AG08395 (cell line): ENCODE results near the gene ANGEL2.
A peak's percentile ranks its signal among the peaks of the same experiment; 100 is the strongest.
"Not testable (repeated sequence)": the region's sequence is repeated elsewhere in the genome, so short reads cannot be mapped to it uniquely, and the experiment has no call there.

ENCODE experiments used
- DNase-seq: peaks from one replicate; pipeline ENCODE4 v3.0.0; 2012; ENCODE audit warnings: mixed read lengths, low spot score

ANGEL2 gene

DNA sequence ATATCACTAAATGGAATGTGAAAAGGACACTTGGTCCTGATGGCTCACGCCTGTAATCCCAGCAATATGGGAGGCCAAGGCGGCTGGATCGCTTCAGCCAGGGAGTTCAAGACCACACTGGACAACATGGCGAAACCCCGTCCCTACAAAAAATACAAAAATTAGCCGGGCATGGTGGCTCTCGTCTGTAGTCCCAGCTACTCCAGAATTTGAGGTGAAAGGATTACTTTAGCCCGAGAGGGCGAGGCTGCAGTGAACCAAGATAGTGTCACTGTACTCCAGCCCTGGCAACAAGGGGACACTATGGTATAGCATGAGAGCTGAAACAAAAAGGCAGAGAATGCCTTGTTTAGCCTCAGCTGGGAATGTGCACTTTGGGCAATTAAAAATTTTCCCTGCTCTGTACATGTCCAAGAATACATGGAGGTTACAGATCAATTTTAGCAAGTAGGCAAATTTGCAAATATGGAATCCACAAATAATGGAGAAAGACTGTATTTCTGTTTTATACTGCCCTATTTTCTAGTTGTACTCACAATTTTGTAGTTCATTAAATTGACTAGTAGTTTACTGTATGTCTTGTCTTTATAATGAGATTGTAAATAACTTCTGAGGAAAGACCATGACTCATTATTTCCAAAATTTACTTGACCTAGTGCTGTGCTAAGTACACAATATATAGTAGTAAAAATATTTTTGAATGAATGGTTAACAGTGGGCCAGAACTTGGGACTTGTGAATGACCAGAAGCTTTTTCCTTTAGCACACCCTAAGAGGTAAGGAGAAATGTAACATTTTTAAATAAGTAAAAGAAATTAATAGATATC is 2.0 kb upstream of the ANGEL2 start:
- DNase-seq: no peak

DNA sequence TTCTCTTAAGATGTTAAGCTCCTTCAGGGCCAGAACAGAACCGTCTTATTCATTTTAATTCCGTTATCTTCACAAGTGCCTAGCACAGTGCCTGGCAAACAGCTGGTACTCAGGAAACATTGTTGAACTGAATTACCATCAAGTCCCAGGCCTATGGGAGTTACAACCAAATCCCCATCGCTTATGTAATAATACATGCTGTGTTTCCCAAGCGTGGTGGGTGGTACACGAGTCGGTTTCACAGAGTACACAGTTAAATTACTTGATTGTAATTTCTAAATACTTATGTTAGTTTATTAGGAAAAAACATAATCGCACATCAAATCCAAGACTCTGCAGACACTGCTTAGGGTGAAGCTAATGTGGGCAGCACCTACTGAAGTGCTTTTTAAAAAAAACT is 1.0 kb downstream of the ANGEL2 start:
- peak; percentile 14 for DNase-seq

DNA sequence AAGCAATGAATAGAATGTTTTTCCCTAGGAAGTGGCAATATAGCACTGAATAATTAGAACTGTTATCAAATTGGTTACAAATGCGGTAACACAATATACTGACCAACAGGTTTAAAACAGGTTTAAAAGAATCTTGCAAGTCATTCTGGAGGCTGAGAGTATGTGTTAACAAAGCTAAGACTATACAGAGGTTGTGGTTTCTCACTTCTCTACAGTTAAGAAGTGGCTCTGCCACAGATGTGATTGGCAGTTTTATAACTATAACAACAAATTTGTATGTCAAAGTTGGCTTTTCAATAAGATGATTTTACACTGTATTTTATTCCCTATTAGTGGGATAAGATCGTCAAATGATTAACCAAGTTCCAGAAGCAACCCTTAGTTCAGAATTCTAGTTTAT is 7.1 kb downstream of the ANGEL2 start:
- DNase-seq: no peak

DNA sequence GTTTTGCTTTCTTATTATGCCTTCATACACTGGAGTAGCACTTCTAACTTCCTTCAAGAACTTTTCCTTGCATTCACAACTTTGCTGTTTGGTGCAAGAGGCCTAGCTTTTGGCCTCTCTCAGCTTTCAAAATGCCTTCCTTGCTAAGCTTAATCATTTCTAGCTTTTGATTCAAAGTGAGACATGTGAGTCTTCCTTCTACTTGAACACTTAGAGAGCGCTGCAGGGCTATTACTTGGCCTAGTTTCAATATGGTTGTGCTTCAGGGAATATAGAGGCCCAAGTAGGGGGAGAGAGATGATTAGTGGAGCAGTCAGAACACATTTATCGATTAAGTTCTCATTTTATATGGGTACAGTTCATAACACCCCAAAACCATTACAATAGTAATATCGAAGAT is 12.4 kb downstream of the ANGEL2 start:
- no peak for DNase-seq

DNA sequence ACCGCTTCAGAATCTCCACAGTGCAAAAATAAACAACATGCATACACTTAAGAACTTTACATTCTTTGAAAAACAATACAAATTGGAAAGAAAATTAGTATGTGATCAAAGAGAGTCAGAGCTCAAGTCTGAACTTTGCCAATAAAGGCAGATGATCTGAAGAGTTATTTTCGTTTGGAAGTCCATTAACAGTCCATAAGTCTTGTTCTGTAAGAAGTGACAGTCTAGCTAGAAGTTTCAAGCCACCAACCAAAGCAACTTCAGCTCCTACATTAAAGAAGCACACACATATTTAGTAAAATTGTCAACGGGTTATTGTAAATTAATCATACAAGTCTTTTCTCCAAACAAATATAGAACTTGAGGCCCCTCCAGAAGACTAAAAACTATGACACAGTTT is 20.7 kb downstream of the ANGEL2 start:
- no peak for DNase-seq

DNA sequence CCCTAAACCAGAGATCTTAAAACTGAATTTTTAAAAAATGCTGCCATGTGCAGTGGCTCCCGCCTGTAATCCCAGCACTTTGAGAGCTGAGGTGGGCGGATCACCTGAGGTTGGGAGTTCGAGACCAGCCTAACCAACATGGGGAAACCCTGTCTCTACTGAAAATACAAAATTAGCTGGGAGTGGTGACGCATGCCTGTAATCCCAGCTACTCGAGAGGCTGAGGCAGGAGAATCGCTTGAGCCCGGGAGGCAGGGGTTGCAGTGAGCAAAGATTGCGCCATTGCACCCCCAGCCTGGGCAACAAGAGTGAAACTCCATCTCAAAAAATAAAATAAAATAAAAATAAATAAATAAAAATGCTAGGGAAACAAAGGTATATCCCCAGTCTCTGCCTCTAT is 21.7 kb downstream of the ANGEL2 start:
- not testable (repeated sequence) for DNase-seq

DNA sequence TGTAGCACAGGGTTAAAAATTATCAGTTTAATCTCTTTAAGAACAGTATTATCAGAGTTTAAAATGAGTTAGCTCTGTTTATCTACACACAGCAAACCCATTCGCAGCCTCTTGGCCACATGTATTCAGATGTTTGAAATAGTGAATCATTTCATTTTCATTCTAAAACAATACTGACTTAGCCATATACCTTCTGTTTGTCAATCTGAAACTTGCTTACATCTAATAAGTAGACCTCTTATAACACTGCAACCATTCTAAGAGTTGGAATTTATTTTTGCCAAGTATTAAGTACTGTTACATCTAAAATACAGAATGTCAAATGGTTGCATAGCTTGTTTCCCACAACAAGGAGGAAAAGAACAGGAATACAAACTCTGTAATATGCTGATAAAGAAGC is 25.4 kb downstream of the ANGEL2 start:
- DNase-seq: no peak

DNA sequence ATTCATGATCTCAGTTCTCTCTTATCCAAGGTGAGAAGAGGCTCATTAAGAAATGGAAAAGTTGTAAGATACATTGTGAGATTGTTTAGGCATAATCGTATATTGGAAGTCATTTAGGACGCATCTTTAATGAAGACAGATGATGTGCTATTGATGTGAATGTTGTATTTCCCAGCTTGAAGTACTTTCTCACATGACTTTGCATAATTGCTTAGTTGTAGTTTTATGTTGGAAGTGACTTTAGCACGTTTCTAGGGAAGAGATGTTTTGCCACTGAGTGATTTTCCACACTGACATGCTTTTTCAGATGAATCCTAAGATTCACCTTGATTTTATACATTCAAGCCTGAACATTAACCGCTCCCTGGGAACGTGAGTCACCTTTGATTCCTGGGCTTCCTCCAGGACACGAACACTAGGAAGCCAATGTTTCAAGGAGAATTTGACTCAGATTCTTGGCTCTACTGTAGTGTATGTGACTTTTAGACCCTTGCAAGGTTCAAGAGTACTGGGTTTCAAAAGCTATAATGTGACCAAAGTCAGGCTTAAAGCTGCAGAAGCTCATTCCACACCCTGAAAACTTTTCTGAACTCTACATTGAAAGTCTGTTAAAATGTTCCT is 27.9 kb downstream of the ANGEL2 start:
- peak; percentile 25 for DNase-seq

DNA sequence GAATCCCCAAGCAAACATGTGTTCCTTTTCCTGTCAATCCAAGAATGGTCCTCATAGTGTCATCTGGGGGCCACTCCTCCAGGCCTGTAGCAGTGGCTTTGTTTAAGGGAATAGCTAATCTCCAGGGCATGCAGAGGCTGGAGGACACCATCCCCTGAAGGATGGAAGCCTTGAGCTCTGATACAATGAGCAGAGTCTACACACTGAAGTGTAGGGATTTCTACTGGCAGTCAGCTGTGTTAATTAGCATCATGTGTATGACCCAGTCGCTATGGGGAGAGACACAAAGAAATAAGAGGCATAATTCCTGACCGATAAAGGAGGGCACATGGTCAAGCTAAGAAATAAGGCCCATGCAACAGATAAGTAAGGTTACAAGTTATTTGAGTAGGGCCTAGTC is 29.1 kb downstream of the ANGEL2 start:
- no peak for DNase-seq

DNA sequence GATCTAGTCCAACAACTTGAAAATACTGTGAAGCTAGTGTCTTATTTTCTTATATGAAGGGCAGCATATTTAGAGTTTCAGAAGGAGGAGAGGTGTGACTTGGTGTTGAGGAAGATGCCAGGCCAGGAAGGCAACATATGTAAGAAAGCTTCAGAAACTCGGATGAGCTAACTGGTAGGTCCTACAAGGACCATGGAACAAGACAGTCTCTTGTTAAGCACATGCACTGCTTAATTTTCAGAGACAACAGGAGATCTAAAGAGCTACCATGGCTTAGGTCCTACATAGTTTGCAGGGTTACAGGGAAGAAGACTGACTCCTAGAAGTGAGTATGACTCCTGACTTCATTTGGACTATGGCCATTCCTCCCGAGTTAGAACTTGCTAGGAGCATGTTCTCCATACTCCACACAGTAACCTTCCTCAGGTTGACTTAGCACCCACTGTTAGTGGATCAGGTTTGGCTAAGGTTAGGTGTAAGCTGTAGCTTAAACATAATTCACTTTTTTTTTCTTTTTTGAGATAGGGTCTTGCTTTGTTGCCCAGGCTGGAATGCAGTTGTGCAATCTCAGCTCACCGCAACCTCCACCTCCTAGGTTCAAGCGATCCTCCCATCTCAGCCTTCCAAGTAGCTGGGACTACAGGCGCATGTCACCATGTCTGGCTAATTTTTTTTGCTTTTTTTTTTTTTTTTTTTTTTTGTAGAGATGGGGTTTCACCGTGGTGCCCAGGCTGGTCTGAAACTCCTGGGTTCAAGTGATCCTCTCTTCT is 31.0 kb downstream of the ANGEL2 start:
- no peak for DNase-seq

DNA sequence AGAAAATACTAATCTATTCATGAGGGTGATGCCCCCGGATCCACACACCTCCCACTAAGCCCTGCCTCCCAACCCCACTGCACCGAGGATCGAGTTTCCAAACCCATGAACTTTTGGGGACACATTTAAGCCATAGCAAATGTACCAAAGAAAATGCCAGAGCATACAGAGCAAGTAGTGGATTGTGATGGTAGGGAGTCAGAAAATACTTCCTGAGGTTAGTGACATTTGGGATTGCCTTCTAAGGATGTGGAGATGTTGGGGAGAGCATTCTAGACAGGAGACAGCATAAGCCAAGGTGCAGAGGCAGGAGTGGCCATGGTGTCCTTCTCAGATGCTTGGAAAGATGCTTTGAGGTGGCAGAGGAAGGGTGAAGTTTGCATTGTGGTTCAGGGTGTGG is 32.2 kb downstream of the ANGEL2 start:
- no peak for DNase-seq

DNA sequence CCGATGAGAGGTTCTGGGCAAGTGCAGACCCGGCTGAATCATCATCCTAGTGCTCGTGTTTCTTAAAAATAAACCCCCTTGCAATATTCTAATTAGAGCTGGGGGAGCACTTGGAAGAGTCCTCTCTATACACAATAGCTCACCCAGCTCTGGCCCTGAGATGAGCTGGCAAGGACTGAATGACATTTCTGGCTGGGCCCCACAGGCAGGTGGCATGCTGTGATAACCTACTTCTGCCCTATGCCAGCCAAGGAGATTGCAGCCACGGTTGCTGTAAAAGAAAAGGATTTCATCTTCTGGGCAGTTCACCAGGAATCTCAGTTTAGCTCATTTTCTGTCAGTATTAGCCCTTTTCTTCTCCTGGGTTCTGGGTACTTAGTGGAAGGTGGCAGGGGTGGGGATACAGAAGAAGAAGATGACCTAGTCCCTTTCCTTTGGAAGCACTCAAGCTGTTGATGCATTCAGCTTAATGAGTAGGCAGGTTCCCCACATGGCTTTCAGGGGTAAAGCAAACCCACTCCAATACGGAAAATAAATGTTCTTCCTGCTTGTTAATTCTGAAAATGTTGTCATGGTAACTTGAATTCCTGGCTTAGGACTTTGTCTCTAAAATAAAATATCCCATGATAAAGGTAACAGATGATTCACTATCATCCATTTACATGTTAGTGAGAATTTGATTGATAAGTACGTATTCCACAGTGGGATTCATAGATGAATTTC is 33.1 kb downstream of the ANGEL2 start:
- no peak for DNase-seq

DNA sequence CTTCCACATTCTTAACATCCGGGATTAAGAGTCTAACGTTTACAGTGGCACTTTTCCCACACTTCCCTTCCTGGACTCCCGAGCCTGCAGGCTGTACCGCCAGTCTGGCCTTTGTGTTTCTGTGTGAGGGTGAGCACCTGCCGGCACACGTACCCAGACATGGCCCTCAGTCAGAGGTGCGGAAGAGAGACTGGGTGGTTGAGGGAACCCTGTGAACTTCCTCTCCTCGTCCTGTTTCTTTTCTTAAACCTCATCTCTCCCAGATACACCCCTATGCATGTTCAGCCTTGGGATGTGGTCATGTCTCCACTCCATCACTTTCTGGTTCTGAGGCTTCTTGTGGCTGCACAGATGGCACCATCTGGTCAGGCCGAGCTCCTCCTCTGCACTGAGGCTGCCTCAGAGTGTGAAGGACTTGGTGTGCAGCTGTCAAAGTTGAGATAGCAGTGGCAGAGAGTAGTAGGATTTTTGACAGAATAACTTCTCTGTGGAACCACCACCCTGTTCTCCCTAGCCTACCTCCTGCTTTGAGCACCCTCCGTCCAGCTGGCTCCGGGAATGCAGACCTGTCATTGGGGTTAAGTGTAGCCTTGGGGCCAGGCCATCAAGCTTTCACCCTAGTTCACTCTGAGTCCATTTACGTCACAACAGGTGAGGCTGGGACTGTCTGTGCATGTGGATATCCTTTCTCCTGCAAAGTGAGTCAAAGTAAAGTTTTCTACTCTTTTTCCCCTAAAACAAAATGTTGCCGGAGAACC is 33.9 kb downstream of the ANGEL2 start:
- DNase-seq: no peak

DNA sequence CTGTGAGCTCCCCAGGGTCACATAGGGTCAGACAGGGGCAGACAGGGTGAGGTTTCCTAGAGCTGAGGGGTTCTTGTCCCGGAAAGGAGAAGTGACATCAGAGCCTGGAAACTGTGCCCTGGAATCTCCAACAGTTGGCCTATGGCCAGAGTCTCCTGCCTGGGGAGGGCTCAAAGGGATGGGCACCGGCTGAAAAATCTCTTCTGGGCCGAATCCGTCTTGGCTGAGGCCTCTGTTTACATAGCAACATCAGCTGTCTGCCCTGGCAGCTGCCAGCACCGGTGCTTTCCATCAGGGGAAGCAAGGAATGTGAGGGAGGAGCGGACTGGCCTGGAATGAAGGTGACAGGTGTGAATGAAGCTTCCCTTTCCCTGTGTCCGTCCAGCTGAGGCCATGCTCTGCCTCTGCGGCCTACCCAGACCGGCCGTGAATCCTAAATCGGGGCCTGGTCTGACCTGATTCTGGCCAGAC is 34.6 kb downstream of the ANGEL2 start:
- no peak for DNase-seq

DNA sequence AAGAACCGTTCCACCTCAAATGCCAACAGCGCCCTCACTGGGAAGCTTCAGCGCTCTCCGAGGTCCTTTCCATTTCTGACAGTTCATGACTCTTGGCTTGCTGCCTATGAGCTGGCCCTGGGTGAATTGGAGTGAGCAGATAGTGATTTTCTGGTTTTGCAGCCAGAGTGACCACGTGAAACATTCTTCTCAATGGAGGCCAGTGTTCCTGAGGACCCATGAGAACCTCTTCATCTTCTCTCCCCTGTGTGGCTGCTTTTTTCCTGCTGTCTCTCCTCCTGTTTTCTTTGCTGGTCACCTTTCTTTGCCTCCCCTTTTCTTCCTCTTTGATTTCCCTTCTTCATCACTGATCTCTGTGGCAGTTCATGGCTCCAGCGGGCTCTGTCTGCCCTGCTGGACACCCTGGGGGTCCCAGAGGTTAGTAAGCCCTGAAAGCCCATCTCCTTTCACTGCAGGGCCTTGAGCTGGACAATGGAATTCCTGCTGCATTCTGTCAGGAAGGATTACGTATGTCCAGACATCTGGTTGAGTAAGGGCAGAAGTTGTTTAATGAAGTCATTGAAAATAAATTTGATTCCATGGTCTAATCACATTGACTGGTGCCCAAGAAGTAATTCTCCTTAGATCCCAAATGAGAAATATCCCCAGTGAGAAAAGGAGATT is 35.4 kb downstream of the ANGEL2 start:
- no peak for DNase-seq

DNA sequence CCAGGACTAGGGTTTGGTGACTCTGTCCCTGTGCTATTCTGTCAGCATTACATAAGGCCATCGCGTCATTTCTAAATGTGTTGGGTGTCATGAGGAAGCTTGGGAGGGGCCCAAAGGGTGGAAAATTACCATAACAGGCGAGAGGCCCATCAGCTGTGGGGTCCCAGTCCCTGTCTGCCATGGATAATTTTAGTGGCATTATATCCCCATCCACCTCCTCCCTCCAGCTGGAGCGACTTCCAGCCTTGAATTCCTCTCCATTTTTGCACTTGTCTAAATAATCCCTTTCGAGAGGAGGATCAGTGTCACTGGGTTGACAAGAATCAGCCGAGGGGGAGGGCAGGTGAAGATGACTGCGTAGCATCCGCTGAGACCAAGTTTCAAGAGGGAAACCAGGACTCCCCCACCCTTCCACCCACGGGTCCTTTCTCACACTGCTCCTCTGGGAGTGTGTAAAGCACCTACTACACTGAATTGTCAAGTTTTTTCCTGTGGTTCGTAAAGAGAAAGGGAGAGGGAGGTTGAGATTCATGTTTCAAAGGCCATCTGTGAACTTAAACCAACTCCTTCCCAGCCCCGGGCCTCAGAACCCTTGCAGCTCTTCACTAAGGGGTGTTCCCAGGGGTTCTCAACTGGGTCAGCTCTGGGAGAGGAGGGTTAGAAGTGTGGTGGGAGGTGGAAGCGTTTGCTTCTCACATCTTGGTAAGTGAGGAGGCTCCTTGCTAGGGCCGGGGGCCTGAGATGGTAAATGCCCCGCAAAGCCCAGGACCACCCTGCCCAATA is 36.1 kb downstream of the ANGEL2 start:
- DNase-seq: no peak

DNA sequence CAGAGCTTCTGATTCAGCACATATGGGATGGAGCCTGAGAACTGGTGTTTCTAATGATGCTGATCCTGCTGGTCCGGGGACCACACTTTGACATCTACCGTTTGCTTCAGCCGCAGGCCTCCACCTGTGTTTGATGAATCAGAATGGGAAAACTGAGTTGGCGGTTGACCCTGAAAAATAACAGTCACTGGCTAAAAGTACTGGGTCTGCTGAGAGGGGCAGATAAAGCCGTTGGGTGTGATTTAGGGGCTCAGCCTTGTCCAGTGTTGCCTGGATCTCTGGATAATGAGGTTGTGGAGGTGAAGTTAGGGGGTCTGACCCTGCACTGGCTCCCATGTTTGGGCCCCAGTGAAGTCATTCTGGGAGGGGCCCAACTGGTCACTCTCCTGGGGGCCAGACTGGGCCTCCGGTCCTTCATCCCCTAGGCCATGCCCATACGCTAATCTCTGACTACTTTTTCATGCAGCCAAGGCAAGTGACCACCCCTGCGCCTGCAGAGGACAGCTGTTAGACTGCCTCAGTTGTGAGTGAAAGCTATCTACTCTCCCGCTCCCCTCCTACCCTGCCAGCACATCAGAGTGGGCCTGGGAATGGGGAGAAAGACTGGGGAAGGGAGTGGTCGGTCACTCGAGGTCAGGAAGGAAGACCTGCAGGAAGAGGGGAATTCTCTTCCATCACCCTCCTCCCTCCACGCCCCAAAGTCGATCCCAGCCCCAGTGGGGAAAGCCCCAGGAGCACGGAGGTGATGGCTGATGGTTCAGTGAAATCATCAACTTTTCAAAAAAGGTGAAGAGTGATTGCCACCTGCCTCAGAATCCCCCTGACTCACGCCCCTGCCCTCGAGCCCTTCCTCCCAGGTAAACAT is 37.7 kb downstream of the ANGEL2 start:
- DNase-seq: no peak

DNA sequence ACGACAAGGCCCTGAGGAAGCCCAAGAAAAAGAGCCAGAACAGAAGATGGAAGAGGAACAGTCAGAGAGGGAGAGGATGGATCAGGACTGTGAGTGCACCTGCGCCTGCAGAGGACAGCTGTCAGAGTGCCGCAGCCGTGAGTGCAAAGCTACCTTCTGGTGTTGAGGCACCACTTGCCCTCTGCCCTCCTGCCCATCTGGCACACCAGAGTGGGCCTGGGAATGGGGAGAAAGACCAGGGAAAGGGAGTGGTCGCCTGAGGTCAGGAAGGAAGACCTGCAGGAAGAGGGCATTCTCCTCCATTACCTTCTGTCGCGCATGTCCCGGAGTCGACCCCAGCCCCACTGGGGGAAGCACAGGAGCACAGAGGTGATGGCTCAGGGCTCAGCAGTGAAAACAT is 39.1 kb downstream of the ANGEL2 start:
- DNase-seq: no peak
